Left cardiac atrium (tissue), 4 donors: ENCODE data around the gene SETD1A. TPM values are rescaled to one million over a fixed set of nuclear protein-coding genes. Genes with fewer than 3 reads are reported as not detected.

Experiments used
- ATAC-seq, 2 donors: fragments of 200-7000 bp; cut with Tn5 transposase; one replicate each; pipeline ENCODE4 v1.9.1; 2020; ENCODE audit warnings: mild to moderate bottlenecking in 2 of 2, moderate library complexity in 2 of 2
- DNase-seq: peaks from one replicate; pipeline ENCODE4 v3.0.0-alpha.2; 2020
- intact Hi-C, 2 donors: fragments of 100-400 bp; cut with DNase I; formaldehyde crosslinking; loops; one replicate each; pipeline versions ENCODE4 v1.14.1 to v1.15.1; 2022 to 2023
- long read RNA-seq: library from polyadenylated mRNA; unstranded; transcript quantifications from one replicate; pipeline ENCODE4 v2.0.0, GENCODE V29; 2021
- total RNA-seq, 2 donors: library from RNA; stranded (reverse); fragmentation: NEBNext Ultra II Directional; extraction: Animal tissue kit (Norgen Biotek cat#: 25700); gene quantifications; one replicate each; pipeline ENCODE4 v1.2.1, GENCODE V29; 2021
- donor health status: DM: no; HTN: yes; CAD: no.
- donor health status: DM: no; HTN: yes; CAD: no; lungs with severe emphysema.
- donor health status: DM: yes; HTN: yes; CAD: no.
- donor health status: Dilated cardiomyopathy.

The SETD1A gene
- total RNA-seq: 10 to 100 TPM in 1 of 2 donors, 1 to 10 TPM in 1; 9.2 to 10.9 TPM
- long read RNA-seq: 0 reads

- DNase-seq (peak; percentile 98), ATAC-seq (peak; percentile 92 to 93)
- intact Hi-C loops: no loop called here
Measured at GRCh38 chr16:30957456-30958174, at the start of gene SETD1A. Gene SETD1A (plus strand): TSS chr16:30957754. CDS start chr16:30958732, 978 bp downstream.

GRCh38 chr16:30910427-30911029, 47.0 kb upstream of the SETD1A start:
- intact Hi-C loops: no loop called here
- ATAC-seq: no peak
- no peak for DNase-seq

GRCh38 chr16:30912794-30913412, 44.7 kb upstream of the SETD1A start:
- DNase-seq (no peak), ATAC-seq (no peak)
- intact Hi-C loops: no loop called here

DNA sequence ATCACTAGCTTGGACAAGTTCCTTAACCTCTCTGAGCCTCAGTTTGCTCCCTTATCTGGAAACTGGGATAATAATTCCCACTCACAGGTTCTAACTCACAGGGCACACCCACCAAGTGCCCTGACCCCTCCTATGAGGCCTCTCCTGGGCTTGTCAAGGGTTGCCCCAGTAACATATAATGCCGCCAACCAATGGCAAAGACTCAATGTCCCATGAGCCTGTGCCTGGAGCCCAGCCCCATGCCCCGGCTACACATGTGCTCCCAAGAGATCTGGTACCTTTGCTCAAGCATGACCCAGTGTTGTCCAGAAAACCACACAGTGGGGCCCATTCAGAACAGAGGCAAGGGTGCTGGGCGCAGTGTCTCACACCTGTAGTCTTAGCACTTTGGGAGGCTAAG, 42.7 kb upstream of the SETD1A start:
- DNase-seq: no peak
- intact Hi-C loops: loop anchor here in 1 of 2 donors (5.0 kb wide), 1 partner anchor 73 kb away; no protein-coding TSS in a partner anchor
- no peak for ATAC-seq

DNA sequence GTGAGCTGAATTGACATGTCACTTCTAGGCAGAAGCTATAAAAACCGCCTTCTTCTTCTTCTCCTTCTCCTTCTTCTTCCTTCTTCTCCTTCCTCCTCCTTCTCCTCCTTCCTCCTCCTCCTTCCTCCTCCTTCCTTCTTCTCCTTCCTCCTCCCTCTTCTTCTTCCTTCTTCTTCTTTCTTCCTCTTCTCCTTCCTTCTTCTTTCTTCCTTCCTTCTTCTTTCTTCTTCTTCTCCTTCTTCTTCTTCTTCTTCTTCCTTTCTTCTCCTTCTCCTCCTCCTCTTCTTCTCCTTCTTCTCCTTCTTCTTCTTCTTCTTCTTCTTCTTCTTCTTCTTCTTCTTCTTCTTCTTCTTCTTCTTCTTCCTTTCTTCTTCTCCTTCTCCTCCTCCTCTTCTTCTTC, 38.9 kb upstream of the SETD1A start:
- intact Hi-C loops: loop anchor here in 1 of 2 donors (5.0 kb wide), 1 partner anchor 76 kb away; no protein-coding TSS in a partner anchor
- no peak for DNase-seq
- no peak for ATAC-seq

DNA sequence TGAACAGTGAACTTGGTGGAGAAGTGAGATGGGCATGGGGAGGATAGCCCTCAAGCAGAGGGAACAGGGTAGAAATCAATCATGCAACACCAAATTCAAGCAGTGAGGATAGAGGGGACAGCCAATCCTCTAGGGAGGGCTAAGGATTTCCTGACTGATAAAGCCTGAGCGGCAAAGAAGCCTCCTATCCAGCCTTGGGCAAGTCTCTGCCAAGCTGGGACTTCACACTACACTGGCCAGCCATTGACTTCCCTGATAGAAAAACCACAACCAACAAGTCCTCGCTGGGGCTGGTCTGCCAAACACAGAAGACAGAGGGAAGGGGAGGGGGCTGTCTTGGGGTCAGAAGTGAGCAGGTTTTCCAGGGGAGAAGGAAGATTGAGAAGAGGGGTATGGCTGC, 36.7 kb upstream of the SETD1A start:
- DNase-seq: no peak
- intact Hi-C loops: loop anchor here in 1 of 2 donors (1.0 kb wide), 1 partner anchor 77 kb away; no protein-coding TSS in a partner anchor
- no peak for ATAC-seq

DNA sequence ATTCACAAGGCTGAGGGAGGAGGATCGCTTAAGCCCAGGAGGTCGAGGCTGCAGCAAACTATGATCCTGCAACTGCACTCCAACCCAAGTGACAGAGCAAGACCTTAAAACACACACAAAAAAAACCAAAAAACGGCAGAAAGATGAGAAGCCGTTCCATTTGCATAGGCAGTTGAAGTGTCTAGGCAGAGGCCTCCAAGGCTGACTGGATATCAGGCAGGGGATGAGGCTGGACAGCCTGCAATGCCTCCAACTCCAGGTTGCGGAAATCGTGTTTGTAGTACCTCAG, 36.2 kb upstream of the SETD1A start:
- DNase-seq: no peak
- ATAC-seq: no peak

GRCh38 chr16:30921748-30922419, 35.7 kb upstream of the SETD1A start:
- peak; percentile 25 to 29 for ATAC-seq
- DNase-seq: peak; percentile 89
- intact Hi-C loops: loop anchor here in 1 of 2 donors (1.0 kb wide), 1 partner anchor 78 kb away; no protein-coding TSS in a partner anchor

More for the DNA sequence above, 36.2 kb upstream of the SETD1A start:
- intact Hi-C loops: loop anchor here in 1 of 2 donors (1.0 kb wide), 1 partner anchor 77 kb away; no protein-coding TSS in a partner anchor

- ATAC-seq: peak; percentile 83 to 90
- intact Hi-C loops: no loop called here
Measured at GRCh38 chr16:30922420-30922959, 35.1 kb upstream of the SETD1A start.

GRCh38 chr16:30922960-30923535, 34.5 kb upstream of the SETD1A start:
- DNase-seq (peak; percentile 100), ATAC-seq (peak; percentile 81 to 88)
- intact Hi-C loops: no loop called here

More at GRCh38 chr16:30922420-30922959, 35.1 kb upstream of the SETD1A start:
- peak; percentile 100 for DNase-seq

DNA sequence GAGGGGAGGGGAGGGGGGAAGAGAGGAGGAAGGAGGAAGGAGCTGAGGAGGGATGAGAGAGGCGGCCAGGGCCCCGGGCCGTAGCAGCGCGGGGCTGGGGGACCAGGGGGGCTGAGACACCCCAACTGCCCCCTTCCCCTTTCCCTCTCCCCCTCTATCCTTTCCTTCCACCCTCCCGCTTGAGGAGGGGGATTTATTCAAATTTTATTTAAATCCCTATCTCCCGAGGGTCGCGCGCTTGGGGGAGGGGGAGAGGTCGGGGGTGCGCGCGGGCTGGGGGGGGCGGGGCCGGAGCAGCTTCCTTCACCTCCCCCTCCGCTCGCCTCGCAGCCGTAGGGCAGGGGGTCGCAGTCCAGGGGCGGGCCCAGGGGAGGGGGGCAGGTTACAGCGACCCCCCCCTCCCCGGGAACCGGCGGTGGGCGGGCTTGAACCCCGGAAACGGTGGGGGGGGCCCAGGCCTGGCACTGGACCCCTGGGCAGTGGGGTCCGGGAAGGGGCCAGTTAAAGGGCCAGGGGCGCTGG, 33.9 kb upstream of the SETD1A start, which contains the start of gene FBXL19:
FBXL19 (plus strand) TSS at position 19 of the 522 bp plus-strand sequence. CDS start 2,183 bp downstream, outside the sequence.
- no peak for ATAC-seq
- DNase-seq: no peak
- intact Hi-C loops: no loop called here

DNA sequence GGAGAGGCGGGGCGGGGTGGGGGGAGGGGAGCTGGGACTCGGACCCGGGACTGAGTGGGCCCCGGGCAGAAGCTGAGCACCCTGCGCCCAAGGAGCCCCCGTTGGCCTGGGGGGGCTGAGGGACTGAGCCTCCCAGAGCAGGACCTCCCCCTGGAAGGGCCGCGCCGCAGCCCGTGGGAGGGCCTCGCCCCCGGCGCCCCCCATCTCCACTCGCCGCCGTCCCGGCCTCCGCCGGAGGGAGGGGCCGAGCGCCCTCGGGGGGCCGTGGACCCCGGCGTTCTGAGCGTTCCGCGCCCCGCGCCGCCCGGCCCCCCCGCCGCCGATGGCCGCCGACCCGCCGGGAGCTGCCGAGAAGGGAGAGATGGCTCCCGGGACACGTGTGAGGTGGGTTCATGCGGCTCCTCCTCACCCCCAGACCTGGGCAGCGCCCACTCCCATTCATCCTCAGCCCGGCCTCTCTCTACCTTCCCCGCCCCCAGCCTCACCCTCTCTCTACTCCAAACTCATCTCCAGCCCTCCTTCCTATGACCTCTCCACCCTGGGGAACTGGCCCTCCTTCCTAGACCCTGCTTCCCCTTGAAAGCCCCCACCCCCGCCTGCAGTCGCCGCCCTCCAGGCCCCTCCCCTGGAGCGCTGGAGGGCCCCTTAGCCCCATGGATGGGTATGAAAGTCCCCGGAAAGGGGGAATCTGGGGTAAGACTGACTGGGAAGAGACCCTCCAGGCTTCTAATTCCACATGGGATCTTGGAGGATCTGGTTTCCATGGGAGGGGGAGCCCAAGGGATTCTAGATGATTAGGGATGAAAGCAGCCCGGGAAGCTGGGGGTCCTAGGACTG, 33.3 kb upstream of the SETD1A start:
- no peak for DNase-seq
- intact Hi-C loops: no loop called here
- no peak for ATAC-seq

- DNase-seq: no peak
- ATAC-seq: no peak
- intact Hi-C loops: no loop called here
Measured at GRCh38 chr16:30924913-30925631, 32.5 kb upstream of the SETD1A start.

DNA sequence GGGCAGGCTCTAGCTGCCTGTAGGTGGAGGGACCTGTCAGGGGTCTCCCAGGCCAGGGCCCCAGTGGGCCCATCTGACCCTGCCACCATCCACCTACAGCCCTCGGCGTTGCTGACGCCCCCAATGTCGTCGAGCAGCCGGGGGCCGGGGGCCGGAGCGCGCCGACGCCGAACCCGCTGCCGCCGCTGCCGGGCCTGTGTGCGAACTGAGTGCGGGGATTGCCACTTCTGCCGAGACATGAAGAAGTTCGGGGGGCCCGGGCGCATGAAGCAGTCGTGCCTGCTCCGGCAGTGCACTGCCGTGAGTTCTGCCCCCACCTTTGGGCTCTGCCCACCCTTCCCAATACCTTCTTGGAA, 31.9 kb upstream of the SETD1A start:
- ATAC-seq (no peak), DNase-seq (no peak)
- intact Hi-C loops: no loop called here

GRCh38 chr16:30925995-30926811, 31.4 kb upstream of the SETD1A start:
- intact Hi-C loops: no loop called here
- DNase-seq: no peak
- no peak for ATAC-seq
